NT2/D1 (cell line): ENCODE data around the gene KCNN3.

ENCODE experiments used
- DNase-seq: peaks from one replicate; pipeline ENCODE4 v3.0.0-alpha.2; 2011; ENCODE audit warnings: low read depth, low spot score
- H3K27me3 ChIP-seq: 2 replicates; pipeline ENCODE4 v1.6.0; 2011; ENCODE audit warnings: mild to moderate bottlenecking; ENCODE audit not compliant: insufficient read length, insufficient read depth
- H3K36me3 ChIP-seq: 2 replicates; pipeline ENCODE4 v1.6.1; 2011; ENCODE audit warnings: mild to moderate bottlenecking, low read length, mixed read lengths; ENCODE audit not compliant: insufficient read depth, insufficient read length
- H3K4me1 ChIP-seq: 2 replicates; pipeline ENCODE4 v1.5.1; 2011; ENCODE audit not compliant: insufficient read depth, insufficient read length
- H3K4me3 ChIP-seq: 2 replicates; pipeline ENCODE4 v1.5.1; 2011; ENCODE audit warnings: low read depth; ENCODE audit not compliant: insufficient read length
- H3K9ac ChIP-seq: 2 replicates; pipeline ENCODE4 v1.6.0; 2011; ENCODE audit warnings: low read depth; ENCODE audit not compliant: insufficient read length
- H3K9me3 ChIP-seq: 2 replicates; pipeline ENCODE4 v1.5.1; 2011; ENCODE audit warnings: mild to moderate bottlenecking, low read length; ENCODE audit not compliant: insufficient read depth
- SUZ12 ChIP-seq: IDR thresholded peaks from 2 replicates; pipeline ENCODE4 v1.6.1; 2011; ENCODE audit not compliant: insufficient read length, insufficient read depth; ENCODE audit errors: extremely low read depth
- YY1 ChIP-seq: IDR thresholded peaks from 2 replicates; pipeline ENCODE4 v1.6.1; 2011; ENCODE audit not compliant: insufficient read length, insufficient read depth
- ZNF274 ChIP-seq: IDR thresholded peaks from 2 replicates; pipeline ENCODE4 v1.6.1; 2011; ENCODE audit warnings: mild to moderate bottlenecking, low read depth, low read length

The KCNN3 gene

DNA sequence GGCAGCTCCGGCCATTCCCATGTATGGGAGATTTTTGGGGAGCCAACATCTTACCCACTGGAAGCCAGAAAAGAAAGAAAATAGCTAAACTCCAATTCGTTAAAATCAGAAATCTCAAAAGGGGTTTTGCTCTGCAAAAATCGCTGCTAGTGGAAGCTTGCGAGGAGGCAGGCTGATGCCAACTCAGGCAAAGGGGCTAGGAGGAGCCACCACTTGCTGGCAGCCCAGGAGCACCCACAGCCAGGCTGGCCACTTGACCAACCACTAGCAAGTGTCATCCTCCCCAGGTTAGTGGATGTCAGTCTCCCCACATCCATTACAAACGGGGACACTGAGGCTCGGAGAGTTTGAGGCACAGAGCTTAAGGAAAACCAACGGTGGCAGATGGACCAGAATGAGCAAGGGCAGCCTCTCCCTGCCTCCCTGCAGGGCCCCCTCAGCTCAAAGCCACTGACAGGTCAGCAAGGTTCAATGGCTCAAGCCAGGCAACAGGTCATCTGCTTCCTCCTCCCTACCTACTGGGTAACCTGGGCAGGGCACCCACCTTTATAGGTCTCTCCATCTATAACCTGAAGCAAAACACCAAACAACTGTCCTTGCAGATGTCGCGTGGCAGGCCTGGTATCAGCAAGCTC lies 10.8 kb downstream of the KCNN3 start:
- Histone ChIP-seq H3K27me3 (peaks cover 16% of the 10 kb centered on the region), H3K9me3 (no peaks in the 10 kb centered on the region), H3K4me1 (peaks cover 23% of the 10 kb centered on the region), H3K36me3 (no peaks in the 10 kb centered on the region), H3K4me3 (no peak overlapping the region), H3K9ac (no peak overlapping the region)
- DNase-seq: no peak
- no peak for TF ChIP-seq SUZ12
- no peak for TF ChIP-seq ZNF274
- no peak for TF ChIP-seq YY1

GRCh38 chr1:154857441-154858215 lies 12.5 kb downstream of the KCNN3 start:
- no peaks in the 10 kb centered on the region for H3K36me3 ChIP-seq
- no peak for TF ChIP-seq SUZ12
- TF ChIP-seq ZNF274: no peak
- TF ChIP-seq YY1: no peak
- no peak overlapping the region for H3K9ac ChIP-seq
- no peak for DNase-seq
- no peak overlapping the region for H3K4me3 ChIP-seq
- no peaks in the 10 kb centered on the region for H3K9me3 ChIP-seq
- peaks cover 18% of the 10 kb centered on the region for H3K4me1 ChIP-seq
- peaks cover 9% of the 10 kb centered on the region for H3K27me3 ChIP-seq

DNA sequence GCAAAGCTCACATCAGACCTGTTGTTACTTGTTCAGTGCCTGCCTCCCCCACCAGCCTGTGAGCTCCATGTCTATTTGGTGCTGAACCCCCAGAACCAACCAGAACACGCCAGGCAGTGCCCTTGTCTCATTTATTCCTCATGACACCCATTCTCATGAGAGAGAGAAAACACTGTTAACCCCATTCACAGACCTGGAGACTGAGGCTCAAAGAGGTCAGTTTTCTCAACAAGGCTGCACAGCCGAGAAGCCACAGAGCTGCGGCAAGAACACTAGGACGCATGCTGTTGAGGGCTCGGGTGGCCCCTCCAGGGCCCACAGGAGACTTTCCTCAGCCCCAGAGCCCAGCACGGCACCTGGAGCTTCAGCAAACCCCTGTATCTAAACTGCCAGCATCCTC lies 13.1 kb downstream of the KCNN3 start:
- no peak for TF ChIP-seq YY1
- no peak for TF ChIP-seq ZNF274
- TF ChIP-seq SUZ12: no peak
- Histone ChIP-seq H3K27me3 (peaks cover 3% of the 10 kb centered on the region), H3K4me3 (no peak overlapping the region), H3K9ac (no peak overlapping the region), H3K36me3 (no peaks in the 10 kb centered on the region), H3K9me3 (no peaks in the 10 kb centered on the region), H3K4me1 (peaks cover 13% of the 10 kb centered on the region)
- DNase-seq: no peak

- no peak overlapping the region for H3K4me3 ChIP-seq
- no peaks in the 10 kb centered on the region for H3K27me3 ChIP-seq
- no peak overlapping the region for H3K9ac ChIP-seq
- TF ChIP-seq SUZ12 (no peak), YY1 (no peak), ZNF274 (no peak)
- no peak for DNase-seq
- no peaks in the 10 kb centered on the region for H3K36me3 ChIP-seq
- no peaks in the 10 kb centered on the region for H3K9me3 ChIP-seq
- peaks cover 16% of the 10 kb centered on the region for H3K4me1 ChIP-seq
Measured at GRCh38 chr1:154856544-154856943, 13.5 kb downstream of the KCNN3 start.

DNA sequence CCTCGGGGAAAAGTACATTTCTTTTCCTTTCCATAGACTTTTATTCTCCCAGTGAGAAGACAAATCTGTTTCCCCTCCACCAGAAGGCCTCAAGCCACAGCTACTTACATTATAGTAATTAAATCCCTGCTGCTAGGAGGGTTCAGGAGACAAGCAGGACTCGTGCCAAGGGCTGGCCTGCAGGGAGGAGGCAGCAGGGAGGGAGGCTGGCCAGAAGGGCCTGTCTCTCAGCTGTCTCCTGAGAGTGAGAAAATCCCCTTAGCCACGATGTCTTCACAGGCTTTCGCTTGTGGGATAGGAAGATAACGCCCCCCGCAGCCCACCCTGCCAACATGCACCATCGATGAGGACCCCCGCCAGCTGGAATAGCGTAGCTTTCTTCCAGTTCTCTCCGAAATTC lies 14.0 kb downstream of the KCNN3 start:
- Histone ChIP-seq H3K27me3 (no peaks in the 10 kb centered on the region), H3K9ac (no peak overlapping the region), H3K9me3 (no peaks in the 10 kb centered on the region), H3K4me1 (peaks cover 17% of the 10 kb centered on the region), H3K4me3 (no peak overlapping the region), H3K36me3 (no peaks in the 10 kb centered on the region)
- DNase-seq: no peak
- TF ChIP-seq YY1: no peak

GRCh38 chr1:154855186-154855851 lies 14.8 kb downstream of the KCNN3 start:
- TF ChIP-seq ZNF274: no peak
- no peak for TF ChIP-seq SUZ12
- no peak for TF ChIP-seq YY1
- H3K27me3 ChIP-seq: no peaks in the 10 kb centered on the region
- H3K9ac ChIP-seq: no peak overlapping the region
- no peak for DNase-seq
- H3K36me3 ChIP-seq: no peaks in the 10 kb centered on the region
- H3K4me1 ChIP-seq: peaks cover 19% of the 10 kb centered on the region
- H3K4me3 ChIP-seq: no peak overlapping the region
- no peaks in the 10 kb centered on the region for H3K9me3 ChIP-seq

- no peak for DNase-seq
- H3K4me1 ChIP-seq: peaks cover 29% of the 10 kb centered on the region
- no peak overlapping the region for H3K4me3 ChIP-seq
- H3K9ac ChIP-seq: no peak overlapping the region
- TF ChIP-seq YY1: no peak
- no peak for TF ChIP-seq SUZ12
- no peak for TF ChIP-seq ZNF274
- H3K36me3 ChIP-seq: no peaks in the 10 kb centered on the region
- no peaks in the 10 kb centered on the region for H3K9me3 ChIP-seq
- no peaks in the 10 kb centered on the region for H3K27me3 ChIP-seq
Measured at GRCh38 chr1:154852845-154853244, 17.2 kb downstream of the KCNN3 start.
